ENCODE data around the gene MICALL2.

Gene MICALL2

DNA sequence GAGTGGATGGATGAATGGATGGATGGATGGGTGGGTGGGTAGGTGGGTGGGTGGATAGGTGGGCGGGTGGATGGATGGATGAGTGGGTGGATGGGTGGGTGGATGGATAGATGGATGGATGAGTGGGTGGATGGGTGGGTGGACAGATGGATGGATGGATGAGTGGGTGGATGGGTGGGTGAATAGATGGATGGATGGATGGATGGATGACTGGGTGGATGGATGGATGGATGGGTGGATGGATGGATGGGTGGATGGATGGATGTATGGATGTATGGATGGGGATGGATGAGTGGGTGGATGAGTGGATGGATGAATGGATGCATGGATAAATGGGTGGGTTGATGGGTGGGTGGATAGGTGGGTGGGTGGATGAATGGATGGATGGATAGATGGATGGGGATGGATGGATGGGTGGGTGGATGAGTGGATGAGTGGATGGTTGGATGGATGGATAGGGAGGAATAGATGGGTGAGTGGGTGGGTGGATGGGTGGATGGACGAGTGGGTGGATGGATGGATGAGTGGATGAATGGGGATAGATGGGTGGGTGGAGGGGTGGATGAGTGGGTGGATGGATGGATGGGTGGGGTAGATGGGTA is 43.8 kb downstream of the MICALL2 start:
- H3K4me1 ChIP-seq, result no peaks in the 10 kb centered on the region
- no peaks in the 10 kb centered on the region for H3K36me3 ChIP-seq
- no peak for DNase-seq
- H3K27me3 ChIP-seq, result peaks cover 48% of the 10 kb centered on the region
- TF ChIP-seq, protein P1, sequence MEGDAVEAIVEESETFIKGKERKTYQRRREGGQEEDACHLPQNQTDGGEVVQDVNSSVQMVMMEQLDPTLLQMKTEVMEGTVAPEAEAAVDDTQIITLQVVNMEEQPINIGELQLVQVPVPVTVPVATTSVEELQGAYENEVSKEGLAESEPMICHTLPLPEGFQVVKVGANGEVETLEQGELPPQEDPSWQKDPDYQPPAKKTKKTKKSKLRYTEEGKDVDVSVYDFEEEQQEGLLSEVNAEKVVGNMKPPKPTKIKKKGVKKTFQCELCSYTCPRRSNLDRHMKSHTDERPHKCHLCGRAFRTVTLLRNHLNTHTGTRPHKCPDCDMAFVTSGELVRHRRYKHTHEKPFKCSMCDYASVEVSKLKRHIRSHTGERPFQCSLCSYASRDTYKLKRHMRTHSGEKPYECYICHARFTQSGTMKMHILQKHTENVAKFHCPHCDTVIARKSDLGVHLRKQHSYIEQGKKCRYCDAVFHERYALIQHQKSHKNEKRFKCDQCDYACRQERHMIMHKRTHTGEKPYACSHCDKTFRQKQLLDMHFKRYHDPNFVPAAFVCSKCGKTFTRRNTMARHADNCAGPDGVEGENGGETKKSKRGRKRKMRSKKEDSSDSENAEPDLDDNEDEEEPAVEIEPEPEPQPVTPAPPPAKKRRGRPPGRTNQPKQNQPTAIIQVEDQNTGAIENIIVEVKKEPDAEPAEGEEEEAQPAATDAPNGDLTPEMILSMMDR (IDR thresholded peaks at IDR 0.05; ENCODE audit: low read depth, low read length), result no peak
- H3K4me3 ChIP-seq (ENCODE audit: low read depth, low read length), result no peak overlapping the region
- H3K9me3 ChIP-seq, result no peaks in the 10 kb centered on the region

DNA sequence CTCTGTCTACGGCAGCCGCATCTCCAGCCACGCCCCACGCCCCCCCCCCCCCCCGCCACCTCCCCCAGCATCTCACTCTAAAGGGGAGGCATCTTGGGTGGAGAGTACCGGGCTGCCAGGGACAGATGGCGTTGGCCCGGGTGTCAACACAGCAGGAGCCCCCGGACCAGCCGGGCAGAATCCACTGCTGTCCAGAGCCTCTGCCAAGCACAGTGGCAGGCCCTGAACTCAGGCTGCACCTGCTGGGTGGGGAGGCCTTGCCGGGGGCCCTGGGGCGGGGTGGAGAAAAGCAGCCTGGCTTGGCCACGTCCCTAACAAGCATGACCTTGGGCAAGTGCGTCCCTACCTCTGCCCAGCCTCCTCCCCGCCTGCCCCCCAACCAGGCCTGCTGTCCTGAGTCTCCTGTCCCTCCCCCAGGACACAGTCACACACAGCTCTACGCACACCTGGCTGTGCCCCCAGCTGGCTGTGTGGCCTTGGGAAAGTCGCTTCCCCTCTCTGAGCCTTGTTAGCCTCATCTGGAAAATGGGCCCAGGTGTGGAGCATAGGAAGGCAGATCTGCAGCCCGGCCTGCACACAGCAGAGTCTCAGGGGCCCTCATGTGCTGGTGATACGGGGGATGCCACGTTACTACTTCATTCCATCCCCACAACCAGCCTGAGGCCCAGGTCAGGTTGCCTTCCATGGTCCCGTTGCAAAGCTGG is 45.2 kb downstream of the MICALL2 start:
- no peaks in the 10 kb centered on the region for H3K4me1 ChIP-seq
- H3K9me3 ChIP-seq, result no peaks in the 10 kb centered on the region
- TF ChIP-seq, protein P1 (IDR thresholded peaks at IDR 0.05; ENCODE audit: low read depth, low read length), result no peak
- peaks cover 55% of the 10 kb centered on the region for H3K27me3 ChIP-seq
- no peaks in the 10 kb centered on the region for H3K36me3 ChIP-seq
- H3K4me3 ChIP-seq (ENCODE audit: low read depth, low read length), result no peak overlapping the region
- no peak for DNase-seq

DNA sequence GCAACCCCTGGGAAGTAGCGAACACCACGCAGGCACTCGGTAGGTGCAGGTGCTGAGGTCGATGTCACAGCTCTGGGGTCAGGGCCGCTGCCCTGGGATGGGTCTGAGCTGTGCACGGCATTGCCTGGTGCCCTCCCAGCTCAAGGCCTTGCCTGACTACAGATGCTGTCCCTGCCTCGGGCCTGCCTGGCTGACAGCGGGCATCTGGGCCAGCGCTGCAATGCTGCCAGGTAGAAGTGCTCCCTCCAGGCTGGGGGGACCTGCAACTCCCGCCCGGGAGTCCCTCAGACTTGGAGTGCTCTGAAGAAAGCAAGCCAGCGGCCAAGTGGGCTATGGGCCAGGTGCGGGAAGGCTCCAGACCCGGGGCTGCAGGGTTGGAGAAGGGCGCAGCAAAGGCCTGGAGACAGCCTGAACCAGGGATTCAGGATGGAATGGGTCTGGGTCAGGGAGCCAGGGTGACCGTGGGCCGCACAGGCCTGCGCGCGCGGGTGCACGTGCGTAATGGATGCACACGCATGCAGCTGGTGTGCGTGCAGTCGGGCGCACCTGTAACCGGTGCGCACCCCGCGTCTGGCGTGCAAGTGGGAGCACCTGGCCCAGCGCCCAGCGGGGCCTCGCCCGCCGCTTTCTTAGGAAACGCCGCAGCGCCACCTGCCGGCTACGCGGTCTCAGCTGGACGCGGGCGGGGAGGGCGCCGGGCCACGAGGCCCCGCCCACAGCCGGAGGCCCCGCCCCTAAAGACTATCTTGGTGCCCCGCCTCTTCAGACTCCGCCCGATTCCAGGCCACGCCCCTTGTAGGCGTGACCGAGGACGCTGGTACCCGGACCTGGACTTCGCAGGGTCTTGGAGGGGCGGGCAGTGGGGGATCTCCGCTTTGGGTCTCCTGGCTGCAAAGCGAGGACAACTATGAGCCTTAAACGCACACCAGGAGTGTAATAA is 46.7 kb downstream of the MICALL2 start:
- TF ChIP-seq, protein P1 (IDR thresholded peaks at IDR 0.05; ENCODE audit: low read depth, low read length), result peak; percentile 80
- H3K4me1 ChIP-seq, result no peaks in the 10 kb centered on the region
- H3K4me3 ChIP-seq (ENCODE audit: low read depth, low read length), result no peak overlapping the region
- H3K27me3 ChIP-seq, result peaks cover 65% of the 10 kb centered on the region
- no peaks in the 10 kb centered on the region for H3K9me3 ChIP-seq
- no peaks in the 10 kb centered on the region for H3K36me3 ChIP-seq
- peak; percentile 97 for DNase-seq

DNA sequence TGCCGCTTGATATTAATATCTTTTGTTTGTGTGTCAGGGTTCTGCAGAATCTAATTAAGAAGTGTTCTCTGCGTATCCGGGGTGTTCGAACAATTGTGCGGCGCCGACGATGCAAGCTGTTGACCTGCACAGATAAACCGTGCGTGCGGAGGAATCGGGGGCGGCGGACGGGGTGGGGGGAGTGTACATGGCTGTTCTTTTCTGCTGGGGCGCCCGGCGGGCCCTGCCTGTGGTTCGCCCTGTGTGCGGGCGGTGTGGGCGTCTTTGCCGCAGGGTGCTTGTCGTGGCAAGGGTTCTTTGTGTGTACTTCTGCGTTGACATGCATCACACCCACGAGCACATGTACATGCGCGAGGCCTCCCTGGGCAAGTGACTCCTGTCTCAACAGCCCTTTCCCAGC is 47.9 kb downstream of the MICALL2 start:
- H3K4me1 ChIP-seq, result no peaks in the 10 kb centered on the region
- TF ChIP-seq, protein P1 (IDR thresholded peaks at IDR 0.05; ENCODE audit: low read depth, low read length), result no peak
- no peak for DNase-seq
- H3K36me3 ChIP-seq, result no peaks in the 10 kb centered on the region
- H3K9me3 ChIP-seq, result no peaks in the 10 kb centered on the region
- no peak overlapping the region for H3K4me3 ChIP-seq (ENCODE audit: low read depth, low read length)
- peaks cover 67% of the 10 kb centered on the region for H3K27me3 ChIP-seq

DNA sequence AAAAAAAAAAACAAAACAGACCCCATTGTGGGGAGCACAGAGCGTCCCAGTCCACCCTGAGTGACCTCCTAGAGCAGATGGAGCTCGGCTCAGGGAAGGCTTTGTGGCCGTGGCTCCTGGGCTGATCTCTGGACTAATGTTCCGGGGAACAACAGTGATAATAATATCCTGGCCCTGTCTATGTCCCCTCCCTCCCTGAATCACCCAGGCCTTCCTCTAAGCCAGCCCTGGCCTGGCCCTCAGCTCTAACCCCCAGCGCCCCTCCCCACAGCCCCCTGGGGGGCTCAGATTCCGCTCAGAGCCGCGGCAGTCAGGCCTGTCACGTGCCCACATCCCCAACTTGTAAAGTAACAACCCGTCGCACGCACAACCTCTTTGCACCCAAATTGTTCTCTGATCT is 48.3 kb downstream of the MICALL2 start:
- Histone ChIP-seq H3K4me1 (no peaks in the 10 kb centered on the region), H3K4me3 (ENCODE audit: low read depth, low read length) (no peak overlapping the region), H3K9me3 (no peaks in the 10 kb centered on the region), H3K36me3 (no peaks in the 10 kb centered on the region), H3K27me3 (peaks cover 70% of the 10 kb centered on the region)
- TF ChIP-seq, protein P1 (IDR thresholded peaks at IDR 0.05; ENCODE audit: low read depth, low read length), result no peak
- DNase-seq, result no peak

Measured in BE2C (cell line).